CD4-positive, alpha-beta T cell treated with Interleukin-4 for 1 hour (primary cell): ENCODE data around the gene CCDC134.
"Not testable (repeated sequence)": the region's sequence is repeated elsewhere in the genome, so short reads cannot be mapped to it uniquely, and the experiment has no call there.

Source experiments
- DNase-seq, 2 donors: peaks; one replicate each; pipeline ENCODE4 v3.0.0-alpha.2; 2020 to 2022

The CCDC134 gene

GRCh38 chr22:41826021-41826420, 25.5 kb downstream of the CCDC134 start:
- no peak for DNase-seq

GRCh38 chr22:41826430-41827383, 26.2 kb downstream of the CCDC134 start:
- no peak for DNase-seq

DNA sequence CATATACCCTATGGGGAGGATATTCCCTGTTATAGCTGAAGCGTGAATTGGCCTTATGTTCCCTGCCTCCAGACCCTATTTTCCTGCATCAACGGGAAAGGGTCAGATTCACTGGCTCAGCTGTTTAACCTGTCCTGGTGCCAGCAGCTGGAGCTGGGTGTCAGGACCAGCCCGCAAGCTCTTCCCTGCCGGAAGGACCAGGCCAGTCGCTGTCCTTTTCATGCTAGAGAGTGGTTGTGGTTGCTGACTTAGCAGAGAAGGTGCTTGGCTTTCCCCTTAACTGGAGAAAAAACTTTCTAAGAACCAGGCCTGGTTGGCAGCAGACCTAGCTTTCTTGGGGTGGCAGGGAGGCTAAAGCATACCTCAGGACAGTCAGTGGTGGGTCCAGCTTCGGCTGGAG, 27.2 kb downstream of the CCDC134 start:
- no peak for DNase-seq

GRCh38 chr22:41828516-41828915, 28.0 kb downstream of the CCDC134 start:
- no peak for DNase-seq

- no peak for DNase-seq
Observed at GRCh38 chr22:41830174-41830573, 29.7 kb downstream of the CCDC134 start.

DNA sequence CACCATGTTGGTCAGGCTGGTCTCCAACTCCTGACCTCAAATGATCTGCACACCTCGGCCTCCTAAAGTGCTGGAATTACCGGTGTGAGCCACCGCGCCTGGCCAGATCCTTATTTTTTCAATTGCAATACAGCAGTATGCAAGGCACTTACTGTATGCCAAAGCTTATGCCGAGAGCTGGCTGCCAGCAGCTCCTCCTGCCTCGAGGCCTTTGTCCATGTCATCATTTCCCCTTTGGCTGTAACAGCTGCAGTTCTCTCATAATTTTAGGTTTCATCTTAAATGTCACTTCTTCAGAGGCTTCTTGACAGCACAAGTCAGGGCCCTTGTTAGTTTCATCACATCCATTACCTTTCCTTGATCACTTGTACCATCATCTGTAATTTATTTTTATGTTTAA, 30.9 kb downstream of the CCDC134 start:
- peak in 1 of 2 donors; percentile 45 for DNase-seq

DNA sequence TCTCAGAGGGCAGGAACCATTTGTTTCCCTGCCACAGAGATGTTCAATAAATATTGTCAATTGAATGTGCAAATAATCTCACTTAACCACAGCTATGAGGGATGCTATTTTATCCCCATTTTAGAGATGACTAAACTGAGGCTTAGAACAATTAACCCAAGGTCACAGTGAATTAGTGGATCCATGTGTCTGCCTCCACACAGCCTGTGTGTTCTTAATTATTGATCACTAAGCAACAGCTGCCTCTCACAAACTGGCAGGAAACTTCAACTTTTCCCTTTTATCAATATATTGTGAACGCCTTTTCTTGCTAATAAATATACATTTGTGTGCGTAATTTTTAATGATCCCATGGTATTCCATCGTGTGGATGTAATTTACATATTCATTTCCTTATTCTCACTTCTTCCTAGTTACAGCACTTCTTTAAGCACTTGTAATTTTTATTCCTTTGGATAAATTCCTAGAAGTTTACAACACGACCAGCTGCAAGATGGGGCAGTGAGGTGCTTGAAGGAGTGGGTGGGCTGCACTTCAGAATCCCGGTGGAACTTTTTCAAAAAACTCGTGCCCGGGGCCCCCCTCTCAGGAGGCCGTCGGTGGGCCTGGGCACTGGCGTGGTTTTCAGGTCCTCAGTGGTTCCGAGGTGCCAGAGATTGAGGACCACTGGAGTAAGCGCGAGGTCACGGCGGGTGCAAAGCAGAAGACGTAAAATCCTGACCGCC, 31.5 kb downstream of the CCDC134 start:
- no peak for DNase-seq

- peak; percentile 99 to 100 for DNase-seq
Observed at GRCh38 chr22:41832553-41833368, 32.3 kb downstream of the CCDC134 start, which contains the start of gene SREBF2. TSS of gene SREBF2 (plus strand) at chr22:41833105. CDS start at chr22:41833271, 166 bp downstream.

GRCh38 chr22:41833369-41834004, 33.0 kb downstream of the CCDC134 start:
- DNase-seq, result peak; percentile 42 to 54

DNA sequence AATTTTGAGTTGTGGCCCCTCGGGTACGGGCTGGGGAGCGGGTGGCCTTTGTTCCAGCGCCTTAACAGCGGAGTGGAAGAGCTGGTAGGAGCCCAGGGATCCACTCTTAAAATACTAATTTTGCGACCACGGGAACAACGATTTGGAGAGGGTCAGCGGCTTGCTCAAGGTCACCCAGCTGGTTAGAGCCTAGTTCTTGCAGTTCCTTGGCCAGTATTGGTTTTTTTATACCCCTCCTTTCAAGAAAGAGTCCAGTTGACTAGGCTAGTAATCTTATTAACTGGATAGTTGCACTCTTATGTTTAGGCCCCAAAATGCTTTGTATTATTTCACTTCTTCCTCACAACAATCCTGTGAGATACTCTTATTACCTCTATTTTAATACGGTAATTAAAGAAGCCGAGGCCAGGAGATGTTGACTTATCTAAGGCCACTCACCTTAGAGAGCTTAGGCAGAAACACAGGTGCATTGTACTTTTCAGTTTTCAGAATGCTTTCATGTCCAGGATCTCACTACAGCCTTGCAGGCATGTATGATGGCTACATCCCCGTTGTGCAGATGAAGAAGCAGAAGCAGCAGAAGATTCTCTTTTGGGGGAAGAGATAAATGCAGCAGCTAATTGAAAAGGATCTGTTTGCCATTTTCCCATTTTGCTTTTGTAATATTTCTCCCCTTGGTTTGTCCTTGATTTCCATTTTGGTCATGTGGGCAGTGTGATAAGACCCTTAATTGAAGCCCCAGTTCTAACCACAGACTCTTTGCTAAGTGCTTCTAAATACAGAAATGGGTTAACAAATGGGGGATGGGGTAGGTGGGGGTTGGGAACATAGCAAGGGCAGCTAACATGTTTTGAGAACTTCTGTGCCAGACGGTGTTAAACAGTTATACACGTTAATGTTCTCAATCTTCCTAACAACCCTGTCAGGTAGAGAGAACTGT, 33.8 kb downstream of the CCDC134 start:
- DNase-seq, result no peak

- DNase-seq, result not testable (repeated sequence)
Observed at GRCh38 chr22:41835462-41835861, 35.0 kb downstream of the CCDC134 start.

DNA sequence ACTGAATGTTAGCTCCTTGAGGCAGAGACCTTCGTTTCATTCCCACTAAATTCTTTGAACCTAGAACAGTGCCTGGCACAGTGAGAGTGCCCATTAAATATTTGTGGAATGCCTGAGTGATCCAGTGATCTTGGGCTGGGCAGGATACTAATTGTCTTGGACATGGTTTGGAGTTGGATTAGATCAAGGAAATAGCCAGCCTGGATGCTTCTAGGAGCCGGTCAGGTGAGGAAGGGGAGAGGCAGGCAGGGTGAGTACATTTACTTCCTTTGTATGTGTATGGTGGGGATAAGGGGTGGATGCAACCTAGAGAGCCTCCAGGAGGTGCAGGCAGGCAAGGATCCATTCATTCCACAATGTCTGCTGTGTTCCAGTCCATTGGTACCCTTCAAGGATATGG, 36.1 kb downstream of the CCDC134 start:
- no peak for DNase-seq

DNA sequence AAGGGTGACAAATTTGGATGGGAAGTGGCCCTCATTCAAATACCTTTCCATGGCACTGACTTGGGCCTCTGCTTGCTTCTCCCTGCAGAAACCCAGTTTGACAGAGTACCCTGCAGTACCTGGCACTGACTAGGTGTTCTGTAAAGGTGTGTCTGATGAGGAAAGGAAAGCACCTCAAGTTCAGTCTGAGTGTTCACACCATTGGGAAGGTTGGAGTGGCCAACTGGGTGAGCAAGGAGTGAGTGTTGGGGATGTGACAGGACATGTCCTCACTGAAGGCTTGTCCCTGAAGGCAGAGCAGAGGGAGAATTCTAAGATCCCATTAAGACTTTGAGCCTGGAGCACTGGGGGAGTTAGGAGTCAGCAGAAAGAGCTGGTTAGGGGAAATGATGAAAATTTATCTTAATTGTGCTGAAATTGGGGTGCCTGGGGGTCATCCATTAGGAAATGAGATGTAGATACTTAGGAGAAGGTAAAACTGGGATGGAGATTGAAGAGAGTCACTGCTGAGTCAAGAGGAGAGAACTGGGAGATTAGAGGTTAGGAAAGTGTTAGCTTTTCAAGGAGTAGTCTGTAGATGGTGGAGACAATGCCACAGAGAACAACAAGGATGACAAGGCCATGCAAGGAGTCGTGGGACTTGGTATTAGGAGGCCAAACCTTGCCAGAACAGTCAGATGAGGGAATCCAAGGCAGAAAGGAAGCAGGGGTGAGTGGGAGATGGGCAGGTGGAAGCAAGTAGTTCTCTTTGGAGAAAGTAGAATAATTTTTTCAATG, 38.6 kb downstream of the CCDC134 start:
- DNase-seq, result no peak

DNA sequence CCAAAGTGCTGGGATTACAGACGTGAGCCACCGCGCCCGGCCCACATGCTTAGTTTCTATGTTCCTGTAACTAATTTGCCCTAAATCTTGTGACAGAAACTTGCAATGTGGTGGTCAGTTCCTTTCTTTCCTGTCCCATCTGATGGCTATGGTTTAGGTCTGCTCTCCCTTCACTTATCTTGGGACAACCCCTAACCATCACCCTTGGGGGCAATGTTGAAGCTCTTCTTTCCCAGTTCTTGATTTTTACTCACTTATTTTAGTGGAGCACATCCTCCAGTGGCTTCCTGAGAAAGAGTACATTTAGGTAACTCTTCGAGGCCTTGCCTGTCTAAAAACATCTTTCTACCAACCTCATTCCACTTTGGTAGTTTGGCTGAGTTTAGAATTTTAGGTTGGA, 39.7 kb downstream of the CCDC134 start:
- DNase-seq, result no peak

DNA sequence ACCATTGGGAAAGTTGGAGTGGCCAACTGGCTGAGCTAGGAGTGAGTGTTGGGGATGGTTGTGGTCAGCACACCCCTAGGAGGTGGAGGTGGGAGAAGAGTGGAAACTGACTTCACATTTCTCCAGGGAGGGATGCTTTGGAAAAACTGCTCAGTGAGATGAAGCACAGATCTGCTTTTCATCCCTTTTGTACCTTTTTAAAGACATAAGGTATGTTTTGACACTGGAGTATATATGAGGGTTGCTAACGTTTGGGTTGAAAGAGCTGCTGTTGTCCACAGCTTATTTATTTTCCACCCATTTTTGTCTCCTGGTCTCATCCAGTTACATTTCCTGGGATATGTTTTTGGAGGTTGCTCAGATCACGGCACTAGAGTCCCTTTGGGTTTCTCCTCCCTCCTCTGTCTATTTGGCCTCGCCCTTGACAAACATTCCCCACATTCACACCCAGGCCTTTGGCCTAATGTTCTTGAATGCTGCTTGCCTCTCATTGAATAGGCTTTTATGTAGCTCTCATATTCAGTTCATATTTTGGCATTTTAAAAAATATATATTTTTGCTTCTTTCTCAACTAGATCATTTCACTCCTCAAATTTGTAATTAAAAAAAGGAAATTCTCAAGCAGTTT, 40.7 kb downstream of the CCDC134 start:
- DNase-seq, result no peak

DNA sequence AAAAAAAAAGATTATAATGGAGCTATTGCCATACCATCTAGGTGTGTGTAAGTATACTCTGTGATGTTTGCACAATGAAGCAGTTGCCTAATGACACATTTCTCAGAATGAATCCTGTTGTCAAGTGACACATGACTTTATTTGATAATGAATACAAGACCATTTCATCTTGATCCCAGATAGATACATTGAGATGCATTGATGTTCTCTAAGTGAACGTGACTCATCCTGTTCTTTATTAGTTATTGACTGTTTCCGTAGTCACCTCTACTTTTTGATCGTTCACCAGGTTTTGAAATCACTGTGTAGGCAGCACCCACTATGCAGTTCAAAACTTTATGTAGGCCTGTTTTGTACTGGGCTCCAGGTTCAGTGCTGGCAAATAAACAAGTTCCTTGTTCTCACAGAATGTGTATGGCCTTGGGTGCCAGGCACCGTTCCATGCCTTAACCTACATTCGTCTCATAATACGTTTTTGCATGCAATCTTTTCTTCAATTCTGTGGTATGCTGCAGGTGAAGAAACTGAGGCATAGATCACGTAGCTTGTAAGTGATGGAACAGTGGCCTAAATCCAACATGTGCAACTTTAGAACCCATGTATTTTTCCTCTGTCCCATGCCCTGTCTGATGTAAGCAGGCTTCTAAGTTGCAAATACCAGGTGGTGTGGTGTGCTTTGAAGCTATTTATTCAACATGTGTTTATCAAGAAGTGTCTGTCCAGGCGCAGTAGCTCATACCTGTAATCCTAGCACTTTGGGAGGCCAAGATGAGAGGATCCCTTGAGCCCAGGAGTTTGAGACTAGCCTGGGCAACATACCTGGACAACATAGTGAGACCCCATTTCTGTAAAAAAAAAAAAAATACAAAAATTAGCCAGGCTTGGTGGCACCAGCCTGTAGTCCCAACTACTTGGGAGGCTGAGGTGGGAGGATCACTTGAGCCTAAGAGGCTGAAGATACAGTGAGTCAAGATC, 42.8 kb downstream of the CCDC134 start:
- peak in 1 of 2 donors; percentile 24 for DNase-seq

GRCh38 chr22:41844036-41844435, 43.6 kb downstream of the CCDC134 start:
- no peak for DNase-seq

DNA sequence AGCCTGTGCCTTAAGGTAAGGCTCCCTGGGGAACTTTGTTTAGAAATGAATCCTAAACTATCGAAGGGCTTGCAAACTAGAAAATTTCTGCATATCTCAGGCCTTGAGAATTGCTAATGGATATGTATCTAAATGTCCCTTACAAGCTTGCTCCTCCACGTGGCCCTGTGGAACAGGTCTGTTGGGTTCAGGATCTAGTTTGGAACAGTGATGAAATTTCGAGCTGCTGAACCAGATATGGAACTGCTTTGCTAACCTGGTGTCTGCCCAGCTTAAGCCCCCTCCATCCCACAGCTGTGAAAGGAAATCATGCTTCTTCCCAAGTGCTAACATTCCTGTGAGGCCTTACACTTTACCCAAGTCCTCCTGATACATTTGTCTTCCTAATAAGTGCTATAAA, 44.0 kb downstream of the CCDC134 start:
- DNase-seq, result no peak
